GM21390 (cell line): ENCODE measurements around the gene TRDN.
"Not testable (repeated sequence)": the region's sequence is repeated elsewhere in the genome, so short reads cannot be mapped to it uniquely, and the experiment has no call there.

Experiments
- ATAC-seq: cut with Tn5 transposase; IDR thresholded peaks from one replicate; pipeline ENCODE4 v1.9.1; 2021; ENCODE audit not compliant: unreplicated experiment

The TRDN gene

GRCh38 chr6:123309130-123309529 is 327.6 kb downstream of the TRDN start:
- ATAC-seq = no peak

- ATAC-seq = no peak
Observed at GRCh38 chr6:123306334-123306733, 330.4 kb downstream of the TRDN start.

- no peak for ATAC-seq
Observed at GRCh38 chr6:123295672-123296071, 341.1 kb downstream of the TRDN start.

GRCh38 chr6:123295181-123295580 is 341.6 kb downstream of the TRDN start:
- ATAC-seq = no peak

- ATAC-seq = no peak
Observed at GRCh38 chr6:123288649-123289048, 348.1 kb downstream of the TRDN start.

- no peak for ATAC-seq
Observed at GRCh38 chr6:123276546-123276980, 360.2 kb downstream of the TRDN start.

DNA sequence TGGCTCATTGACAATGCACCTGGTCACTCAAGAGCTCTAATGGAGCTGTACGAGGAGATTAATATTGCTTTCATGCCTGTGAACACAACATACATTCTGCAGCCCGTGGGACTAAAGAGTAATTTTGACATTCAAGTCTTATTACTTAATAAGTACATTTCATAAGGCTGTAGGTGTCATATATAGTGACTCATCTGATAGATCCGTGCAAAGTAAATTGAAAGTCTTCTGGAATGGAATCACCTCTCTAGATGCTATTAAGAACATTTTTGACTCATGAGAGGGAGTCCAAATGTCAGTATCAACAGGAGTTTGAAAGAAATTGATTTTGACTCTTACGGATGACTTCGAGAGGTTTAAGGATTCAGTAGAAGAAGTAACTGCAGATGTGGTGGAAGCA is 372.8 kb downstream of the TRDN start:
- ATAC-seq = no peak

GRCh38 chr6:123240626-123241025 is 396.1 kb downstream of the TRDN start:
- no peak for ATAC-seq

DNA sequence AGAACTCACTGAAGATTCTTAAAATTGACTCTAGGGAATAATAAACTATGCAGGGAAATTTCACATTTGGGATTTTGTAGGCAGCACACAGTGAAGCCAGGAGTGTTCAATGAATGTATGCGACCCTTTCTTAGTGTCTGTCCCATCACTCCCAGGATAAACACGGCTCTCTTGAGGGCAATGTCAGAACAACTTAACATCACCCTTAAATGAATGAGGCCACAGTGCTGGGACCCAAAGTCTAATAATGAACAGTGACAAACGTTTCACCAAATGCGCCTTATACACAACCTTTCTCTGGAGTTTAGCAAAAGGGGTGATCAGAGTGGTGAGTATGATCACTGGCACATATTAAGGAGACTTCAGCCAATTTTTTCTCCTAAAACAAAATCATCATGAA is 403.4 kb downstream of the TRDN start:
- no peak for ATAC-seq

- not testable (repeated sequence) for ATAC-seq
Observed at GRCh38 chr6:123227789-123228188, 409.0 kb downstream of the TRDN start.

DNA sequence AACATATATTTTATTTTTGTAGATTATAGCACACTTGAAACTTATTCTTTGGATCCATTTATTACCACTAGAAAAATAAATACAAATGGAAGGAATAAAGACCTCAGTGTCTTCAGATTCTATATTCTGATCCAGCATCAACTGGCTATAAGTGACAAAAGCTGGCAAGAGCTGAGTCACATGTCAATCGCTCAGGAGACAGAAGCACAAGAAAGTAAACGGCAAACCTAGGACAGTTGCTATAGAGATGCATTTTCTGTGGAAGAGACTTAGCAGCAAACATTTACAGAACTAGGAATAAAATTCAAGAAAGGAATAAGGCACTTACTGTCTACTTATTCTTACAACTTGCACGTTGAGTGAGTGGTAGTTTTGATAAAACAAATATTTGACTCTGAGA is 410.4 kb downstream of the TRDN start:
- ATAC-seq = no peak

DNA sequence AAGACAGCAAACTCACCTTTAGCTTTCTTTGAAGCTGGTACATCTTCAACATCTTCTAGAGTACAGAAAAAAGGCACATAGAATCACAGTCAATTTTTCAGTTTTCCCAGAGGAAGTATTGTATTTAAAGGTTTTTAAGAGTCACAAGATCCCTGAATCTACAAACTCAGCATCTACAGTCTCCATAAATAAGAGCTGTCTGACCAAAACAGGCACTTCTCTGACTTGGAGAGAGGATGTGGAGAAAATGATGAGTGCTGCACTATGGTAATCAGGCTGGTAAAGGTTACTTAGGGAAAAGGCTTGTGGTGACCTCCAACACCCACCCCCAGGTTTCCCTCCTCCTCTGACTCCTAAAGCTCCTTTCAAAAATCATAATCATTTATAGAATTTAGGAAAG is 412.7 kb downstream of the TRDN start:
- no peak for ATAC-seq

DNA sequence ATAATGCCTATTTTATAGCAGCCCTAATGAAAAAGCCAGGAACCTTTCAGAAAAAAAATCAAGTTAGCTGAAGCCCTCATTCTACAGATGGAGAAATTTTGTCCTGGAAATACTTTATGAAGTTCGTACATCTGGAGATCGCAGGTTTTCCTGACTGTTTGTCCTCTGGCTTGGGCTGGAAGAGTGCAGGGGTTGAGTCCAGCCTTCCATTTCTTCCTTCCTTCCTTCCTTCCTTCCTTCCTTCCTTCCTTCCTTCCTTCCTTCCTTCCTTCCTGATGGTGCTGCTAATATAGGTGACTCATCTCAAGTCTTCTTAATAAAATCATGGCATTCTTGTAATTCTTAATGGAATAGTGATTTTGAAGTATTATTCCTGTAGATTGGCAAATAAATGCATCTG is 413.3 kb downstream of the TRDN start:
- ATAC-seq = no peak

DNA sequence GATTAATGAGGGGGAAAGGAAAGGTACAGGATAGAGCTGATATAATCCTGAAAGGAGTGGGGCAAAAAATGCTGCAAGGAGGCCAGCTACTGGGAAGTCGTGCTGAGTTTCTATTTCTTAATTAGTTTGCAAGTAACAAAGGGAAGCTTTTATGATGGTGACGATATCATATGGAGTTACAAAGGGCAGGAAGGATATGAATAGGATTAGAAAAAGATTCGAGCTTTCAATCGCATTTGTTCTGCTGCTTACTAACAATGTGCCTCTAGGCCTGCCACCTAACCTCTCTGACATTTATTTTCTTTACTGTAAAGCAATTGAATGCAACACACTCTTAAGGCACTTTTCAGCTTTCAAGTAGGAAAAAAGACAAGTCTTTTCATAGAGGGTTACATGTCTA is 421.5 kb downstream of the TRDN start:
- no peak for ATAC-seq

DNA sequence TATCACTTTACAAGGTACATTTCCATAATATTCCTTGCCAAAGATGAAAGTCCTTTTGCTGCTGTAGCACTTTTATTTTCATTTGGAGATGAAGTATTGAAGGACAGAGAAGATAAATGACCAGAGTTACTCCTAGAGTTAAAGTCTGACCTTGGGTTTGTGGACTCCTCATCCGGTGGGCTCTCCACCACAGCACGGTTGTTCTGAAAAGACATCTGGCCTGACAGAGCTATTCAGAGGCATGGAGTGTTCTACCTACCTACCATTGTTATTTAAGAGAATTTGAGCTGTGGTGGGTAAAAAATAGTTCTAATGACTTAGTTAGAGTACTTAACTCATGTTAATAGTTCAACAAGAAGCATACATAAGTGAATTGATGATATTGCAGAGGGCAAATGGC is 422.3 kb downstream of the TRDN start:
- ATAC-seq = no peak

GRCh38 chr6:123213921-123214320 is 422.8 kb downstream of the TRDN start:
- ATAC-seq = no peak

- ATAC-seq = no peak
Observed at GRCh38 chr6:123211777-123212545, 424.8 kb downstream of the TRDN start.

DNA sequence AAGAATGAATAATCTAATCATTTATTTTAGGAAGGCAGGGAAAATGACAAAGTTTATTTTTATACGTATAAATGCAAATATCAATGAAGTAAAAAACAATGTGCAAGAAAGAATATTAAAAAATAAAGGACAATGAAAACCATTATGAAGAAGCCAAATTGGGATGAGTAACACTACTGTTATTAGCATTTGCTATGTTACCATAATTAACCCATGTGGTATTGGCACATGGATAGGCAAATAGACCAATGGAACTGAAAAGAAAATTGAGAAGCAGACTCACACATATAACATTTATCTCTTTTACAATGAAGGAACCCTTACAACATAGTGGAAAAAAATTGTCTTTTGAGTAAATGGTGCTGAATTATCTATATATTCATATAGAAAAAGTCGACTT is 426.1 kb downstream of the TRDN start:
- no peak for ATAC-seq

- no peak for ATAC-seq
Observed at GRCh38 chr6:123207967-123208510, 428.7 kb downstream of the TRDN start.

GRCh38 chr6:123203928-123204327 is 432.8 kb downstream of the TRDN start:
- no peak for ATAC-seq

GRCh38 chr6:123201869-123202372 is 434.8 kb downstream of the TRDN start:
- no peak for ATAC-seq

GRCh38 chr6:123193298-123193697 is 443.5 kb downstream of the TRDN start:
- ATAC-seq = no peak

- ATAC-seq = no peak
Observed at GRCh38 chr6:123189816-123190215, 446.9 kb downstream of the TRDN start.
